Uterus (tissue), 4 donors: ENCODE measurements around the gene LMO7. TPM values are rescaled to one million over a fixed set of nuclear protein-coding genes. Genes with fewer than 3 reads are reported as not detected.

ENCODE experiments used
- DNase-seq, 2 donors: peaks; one replicate each; pipeline ENCODE4 v3.0.0-alpha.2; 2019 to 2020
- H3K27ac ChIP-seq, 2 donors: fragments of 200-600 bp; sonication (generic); 1 replicate in 1 of 2; 2 replicates in 1 of 2; pipeline ENCODE4 v1.5.1; 2016 to 2018
- H3K27me3 ChIP-seq, 2 donors: fragments of 200-600 bp; sonication (generic); one replicate each; pipeline ENCODE4 v1.5.1; 2018 to 2019; ENCODE audit warnings: control low read depth in 1 of 2
- H3K36me3 ChIP-seq, 2 donors: fragments of 200-600 bp; sonication (generic); one replicate each; pipeline ENCODE4 v1.5.1; 2019; ENCODE audit warnings: control low read depth in 1 of 2
- H3K4me1 ChIP-seq, 2 donors: fragments of 200-600 bp; sonication (generic); one replicate each; pipeline ENCODE4 v1.5.1; 2018 to 2019; ENCODE audit warnings: control low read depth in 1 of 2
- H3K4me3 ChIP-seq, 2 donors: fragments of 200-600 bp; sonication (generic); 1 replicate in 1 of 2; 2 replicates in 1 of 2; pipeline ENCODE4 v1.5.1; 2018 to 2019; ENCODE audit warnings: mild to moderate bottlenecking in 1 of 2
- H3K9me3 ChIP-seq, 2 donors: fragments of 200-600 bp; sonication (generic); one replicate each; pipeline ENCODE4 v1.5.1; 2019; ENCODE audit warnings: control low read depth in 1 of 2
- CTCF ChIP-seq, 4 experiments: fragments of 200-600 bp in 2 of 4; fragments of 450-650 bp in 2 of 4; sonication (generic) in 2 of 4; IDR thresholded peaks; one replicate each; pipeline ENCODE4 v1.5.1; 2016 to 2019; ENCODE audit warnings: antibody characterized with exemption in 4 of 4, mild to moderate bottlenecking in 2 of 4, moderate library complexity in 1 of 4
- POLR2A ChIP-seq, 2 donors: fragments of 450-650 bp; IDR thresholded peaks; one replicate each; pipeline ENCODE4 v1.6.1; 2016; ENCODE audit warnings: antibody characterized with exemption in 2 of 2, mild to moderate bottlenecking in 1 of 2, moderate library complexity in 1 of 2
- intact Hi-C: fragments of 100-400 bp; cut with DNase I; formaldehyde crosslinking; loops from one replicate; pipeline ENCODE4 v1.15.1; 2023; ENCODE audit warnings: low total_unique reads
- total RNA-seq, 4 donors: library from RNA; depleted of rRNA in 3 of 4; stranded (reverse); fragments of >200 nt in 3 of 4; gene quantifications; one replicate each; pipeline versions ENCODE4 v1.1.0 to v1.2.4, GENCODE V29; 2014 to 2023
- donor health status: DM: yes; HTN: yes; CAD: no.

The LMO7 gene
- total RNA-seq, 4 donors from 2014 or later, result 2.6 to 55.4 (median 24.2) TPM

- intact Hi-C loops, result no loop called here
- no peaks in the 10 kb centered on the region for H3K36me3 ChIP-seq
- no peaks in the 10 kb centered on the region for H3K27me3 ChIP-seq
- H3K4me3 ChIP-seq, result no peak overlapping the region
- no peak for TF ChIP-seq POLR2A (IDR thresholded peaks at IDR 0.05)
- TF ChIP-seq CTCF (IDR thresholded peaks at IDR 0.05), result no peak
- H3K4me1 ChIP-seq, result no peaks in the 10 kb centered on the region
- H3K27ac ChIP-seq, result no peak overlapping the region
- DNase-seq, result no peak
- H3K9me3 ChIP-seq, result no peaks in the 10 kb centered on the region
Measured at GRCh38 chr13:75841905-75842304, 205.8 kb downstream of the LMO7 start.

- intact Hi-C loops, result no loop called here
- no peaks in the 10 kb centered on the region for H3K27me3 ChIP-seq
- no peaks in the 10 kb centered on the region for H3K36me3 ChIP-seq
- TF ChIP-seq CTCF (IDR thresholded peaks at IDR 0.05), result no peak
- no peak for TF ChIP-seq POLR2A (IDR thresholded peaks at IDR 0.05)
- H3K27ac ChIP-seq, result no peak overlapping the region
- no peak for DNase-seq
- H3K9me3 ChIP-seq, result no peaks in the 10 kb centered on the region
- H3K4me1 ChIP-seq, result no peaks in the 10 kb centered on the region
- H3K4me3 ChIP-seq, result no peak overlapping the region
Measured at GRCh38 chr13:75843074-75843473, 206.9 kb downstream of the LMO7 start.

GRCh38 chr13:75843991-75844390, 207.9 kb downstream of the LMO7 start:
- H3K9me3 ChIP-seq, result no peaks in the 10 kb centered on the region
- intact Hi-C loops, result no loop called here
- no peak for DNase-seq
- no peak overlapping the region for H3K27ac ChIP-seq
- TF ChIP-seq CTCF (IDR thresholded peaks at IDR 0.05) (no peak), POLR2A (IDR thresholded peaks at IDR 0.05) (no peak)
- no peaks in the 10 kb centered on the region for H3K36me3 ChIP-seq
- H3K4me1 ChIP-seq, result no peaks in the 10 kb centered on the region
- H3K27me3 ChIP-seq, result no peaks in the 10 kb centered on the region
- H3K4me3 ChIP-seq, result no peak overlapping the region

- Histone ChIP-seq H3K36me3 (no peaks in the 10 kb centered on the region), H3K9me3 (no peaks in the 10 kb centered on the region), H3K27ac (no peak overlapping the region), H3K4me3 (no peak overlapping the region), H3K27me3 (no peaks in the 10 kb centered on the region), H3K4me1 (no peaks in the 10 kb centered on the region)
- TF ChIP-seq CTCF (IDR thresholded peaks at IDR 0.05), result no peak
- TF ChIP-seq POLR2A (IDR thresholded peaks at IDR 0.05), result no peak
- DNase-seq, result no peak
- intact Hi-C loops, result no loop called here
Measured at GRCh38 chr13:75847588-75847987, 211.5 kb downstream of the LMO7 start.

GRCh38 chr13:75850916-75851315, 214.8 kb downstream of the LMO7 start:
- Histone ChIP-seq H3K27ac (no peak overlapping the region), H3K4me1 (no peaks in the 10 kb centered on the region), H3K4me3 (no peak overlapping the region), H3K9me3 (no peaks in the 10 kb centered on the region), H3K36me3 (no peaks in the 10 kb centered on the region), H3K27me3 (no peaks in the 10 kb centered on the region)
- no peak for TF ChIP-seq POLR2A (IDR thresholded peaks at IDR 0.05)
- no peak for TF ChIP-seq CTCF (IDR thresholded peaks at IDR 0.05)
- no peak for DNase-seq
- intact Hi-C loops, result no loop called here
